Adipose tissue (tissue), 3 donors: ENCODE results near the gene DSCAM. TPM values are rescaled to one million over a fixed set of nuclear protein-coding genes. Genes with fewer than 3 reads are reported as not detected.

Experiments used
- H3K27ac ChIP-seq: one replicate; pipeline ENCODE4 v1.5.1; 2013; ENCODE audit warnings: low read depth, low read length
- WGBS, 3 donors: extraction: QIAGEN DNeasy Blood & Tissue Kit; methylation state at CpG; one replicate each; pipeline ENCODE4 v1.1.7; 2013; 5-methylcytosine and 5-hydroxymethylcytosine counted together
- polyA plus RNA-seq, 3 donors: library from polyadenylated mRNA; stranded (reverse); fragments of 200-250 nt; gene quantifications; one replicate each; pipeline ENCODE4 v1.2.3, GENCODE V29; 2013
- donor health status: healthy with polysubstance abuse.
- donor health status: Bipolar disorder and iron deficiency.
- donor health status: healthy.

Gene DSCAM
- polyA plus RNA-seq, 3 donors, result 0.08 TPM; not detected in 2

DNA sequence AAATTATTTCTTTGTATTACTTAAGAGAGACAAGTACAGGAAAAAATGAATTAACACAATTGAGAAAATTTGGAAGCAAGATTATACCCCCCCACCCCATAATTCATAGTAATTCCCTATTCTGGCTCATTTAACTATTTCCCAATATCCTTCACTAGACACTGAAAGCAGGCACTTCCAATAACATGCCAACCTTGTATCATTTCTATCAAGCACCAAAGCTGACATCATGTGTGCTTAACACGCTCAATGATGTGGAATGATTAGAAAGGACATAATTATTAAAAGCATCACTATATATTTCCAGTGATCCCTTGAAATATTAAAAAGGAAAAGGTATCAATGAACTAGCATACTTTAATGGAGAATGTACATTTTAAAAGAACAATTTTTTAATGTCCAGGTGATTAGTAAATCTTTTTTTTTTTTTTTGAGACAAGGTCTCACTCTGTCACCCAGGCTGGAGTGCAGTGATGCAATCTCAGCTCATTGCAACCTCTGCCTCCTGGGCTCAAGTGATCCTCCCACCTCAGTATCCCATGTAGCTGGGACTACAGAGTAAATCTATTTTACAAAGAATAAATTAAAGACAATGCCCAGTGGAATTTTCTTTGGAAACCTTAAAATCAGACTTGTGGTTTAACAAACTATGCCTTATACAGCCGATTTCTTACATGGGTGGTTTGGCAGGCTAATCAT is 443.9 kb downstream of the DSCAM start:
- no peak overlapping the region for H3K27ac ChIP-seq
- 80 to 90% (median 83%) methylated on average over 2 of the region's 2 CpGs for WGBS, 3 donors

- no peak overlapping the region for H3K27ac ChIP-seq
- 73 to 88% (median 87%) methylated on average over 7 of the region's 7 CpGs for WGBS, 3 donors
These were observed 451.2 kb downstream of the DSCAM start for GRCh38 chr21:40395732-40396131.

- H3K27ac ChIP-seq, result no peak overlapping the region
- WGBS, 3 donors, result 57 to 75% (median 71%) methylated on average over 5 of the region's 5 CpGs
These were observed 453.9 kb downstream of the DSCAM start for GRCh38 chr21:40393066-40393465.

DNA sequence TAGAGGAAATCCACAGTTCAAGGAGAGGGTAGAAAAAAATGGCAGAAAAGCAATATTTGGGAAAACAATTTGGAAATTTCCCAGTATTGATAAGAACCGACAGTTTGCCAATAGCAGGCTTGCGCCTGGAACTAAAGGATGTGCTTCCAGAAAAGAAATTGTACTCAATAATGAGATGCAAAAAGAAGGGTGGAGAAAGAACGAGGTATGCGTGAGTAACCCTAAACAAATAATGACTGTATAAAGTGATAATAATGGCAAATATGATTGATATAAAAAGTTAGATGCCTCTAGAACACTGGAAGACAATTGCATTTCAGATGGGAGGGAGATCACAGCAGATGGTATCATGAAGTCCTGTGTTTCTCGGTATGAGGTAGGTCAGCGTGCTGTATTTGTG is 458.9 kb downstream of the DSCAM start:
- WGBS, 3 donors, result 64 to 78% (median 76%) methylated on average over 6 of the region's 6 CpGs
- no peak overlapping the region for H3K27ac ChIP-seq

DNA sequence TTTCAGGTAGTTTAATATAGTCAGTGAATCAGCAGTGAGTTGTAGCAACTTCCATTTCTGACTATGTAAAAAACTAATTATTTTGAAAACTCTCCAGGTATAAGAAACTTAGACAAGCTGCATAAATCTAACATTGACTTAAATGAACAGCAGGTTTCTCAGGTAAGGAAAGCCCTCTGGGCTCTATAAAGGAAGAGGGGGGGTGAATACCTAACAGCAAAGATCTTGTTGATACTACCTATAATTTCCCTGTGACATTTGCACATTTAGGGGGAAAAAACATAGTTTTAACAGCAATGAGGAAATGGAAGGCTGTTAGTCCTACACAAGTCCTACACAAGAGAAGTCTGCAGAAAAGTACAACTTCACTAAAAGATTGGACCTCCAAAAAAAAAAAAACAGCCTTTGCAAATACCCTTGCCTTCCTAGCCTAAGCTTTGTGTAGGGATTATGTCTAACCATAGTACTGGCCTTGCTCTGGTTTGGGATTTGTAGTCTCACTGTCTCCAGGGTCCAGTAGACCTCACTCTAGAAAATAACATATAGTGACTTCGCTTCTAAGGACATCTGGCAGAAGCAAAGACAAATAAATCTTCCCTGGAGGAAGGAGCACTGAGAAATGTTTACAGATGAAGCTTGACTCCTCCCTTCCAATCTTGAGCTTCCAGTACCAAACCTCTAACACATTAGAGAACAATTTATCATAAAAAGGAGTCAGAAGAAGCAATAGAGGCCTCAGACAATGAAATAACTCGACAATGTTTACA is 459.8 kb downstream of the DSCAM start:
- WGBS, 3 donors, result 41 to 56% (median 53%) methylated on average over 2 of the region's 2 CpGs

DNA sequence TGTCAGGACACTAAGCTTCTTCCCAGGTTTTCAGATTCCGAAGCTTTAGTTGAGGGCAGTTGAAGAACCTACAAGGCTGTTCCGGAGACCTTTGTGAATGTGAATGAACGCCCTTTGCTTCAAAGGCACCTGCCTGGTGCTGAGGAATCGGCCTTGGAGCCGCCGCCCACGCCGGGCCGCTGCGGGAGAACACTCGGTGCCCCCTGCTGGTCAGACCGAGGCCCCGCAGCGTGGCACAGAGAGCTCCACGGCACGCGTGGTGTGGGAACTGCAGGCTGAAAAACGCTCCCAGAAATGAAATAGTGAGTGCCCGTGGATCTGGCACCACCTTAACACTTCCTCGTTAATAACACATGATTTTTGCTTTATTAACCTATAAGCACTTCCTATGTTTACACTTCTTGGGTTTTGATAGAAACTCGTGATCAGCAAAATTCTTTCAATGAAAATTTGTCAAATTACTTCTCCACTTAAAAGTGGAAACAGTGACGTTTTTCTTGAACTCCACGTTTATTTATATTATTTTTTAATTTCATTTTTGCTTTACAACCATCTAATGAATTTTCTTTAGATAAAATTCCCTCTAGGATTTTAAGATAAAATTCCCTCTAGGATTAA is 460.6 kb downstream of the DSCAM start:
- no peak overlapping the region for H3K27ac ChIP-seq
- 3 to 18% (median 7%) methylated on average over 23 of the region's 23 CpGs for WGBS, 3 donors

More for the DNA sequence above, 459.8 kb downstream of the DSCAM start:
- no peak overlapping the region for H3K27ac ChIP-seq

DNA sequence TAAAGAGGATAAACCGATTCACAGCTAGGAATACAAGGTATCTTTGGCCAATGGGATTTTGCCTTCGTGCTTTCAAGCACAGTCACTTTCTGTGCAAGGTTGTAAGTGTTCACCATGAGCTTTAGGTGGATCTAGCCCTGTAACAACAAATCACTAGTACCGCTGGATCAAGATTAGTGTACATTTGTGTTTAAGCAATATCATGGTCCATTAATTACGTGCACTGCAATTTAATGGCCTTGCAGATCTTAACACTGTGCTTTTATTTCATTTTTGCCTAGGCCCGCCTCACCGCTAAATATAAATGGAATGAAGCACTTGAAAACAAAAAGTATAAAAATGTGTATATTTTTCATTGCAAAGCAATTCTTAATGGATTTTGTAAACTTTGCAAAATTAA is 461.1 kb downstream of the DSCAM start:
- 85 to 92% (median 88%) methylated on average over 6 of the region's 6 CpGs for WGBS, 3 donors
- H3K27ac ChIP-seq, result no peak overlapping the region

DNA sequence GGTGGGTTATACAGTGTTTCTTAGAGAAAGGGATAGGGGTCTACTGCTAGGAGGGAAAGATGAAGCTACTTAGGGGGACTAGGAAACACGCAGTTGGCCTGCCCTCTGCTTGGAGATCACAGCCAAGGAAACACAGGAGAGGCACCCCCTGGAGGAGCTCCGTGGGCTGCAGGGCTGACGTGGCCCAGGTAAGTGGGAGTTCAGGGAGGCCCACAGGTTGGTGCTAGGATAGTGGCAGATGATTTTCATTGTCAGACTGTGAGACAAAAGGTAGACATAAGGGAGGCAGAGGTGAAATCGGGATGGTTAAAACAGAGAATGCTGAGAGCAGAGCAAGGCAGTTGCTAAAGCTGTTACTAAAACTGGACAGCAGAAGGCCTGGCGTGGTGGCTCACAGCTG is 463.0 kb downstream of the DSCAM start:
- WGBS, 3 donors, result 79 to 93% (median 91%) methylated on average over 5 of the region's 5 CpGs
- H3K27ac ChIP-seq, result no peak overlapping the region

DNA sequence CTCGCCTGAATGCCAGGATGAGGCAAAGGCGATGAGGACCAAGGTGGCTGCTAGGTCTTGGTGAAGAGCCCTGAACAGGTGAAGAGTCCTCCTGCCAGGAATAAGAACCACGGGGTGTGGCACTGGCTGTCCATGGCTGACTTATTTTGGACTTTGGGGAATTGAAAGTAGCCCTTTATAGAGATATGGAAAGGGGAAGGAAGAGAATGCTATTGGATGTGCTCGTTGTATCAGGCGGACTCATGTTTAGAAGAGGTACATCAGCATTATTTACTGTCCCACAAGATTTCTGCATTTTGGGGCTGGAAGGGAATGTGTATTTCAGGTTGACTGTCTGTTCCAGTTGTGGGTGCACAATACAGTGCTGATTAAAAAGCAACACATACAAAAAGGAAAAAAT is 465.8 kb downstream of the DSCAM start:
- no peak overlapping the region for H3K27ac ChIP-seq
- 80 to 82% (median 80%) methylated on average over 5 of the region's 5 CpGs for WGBS, 3 donors

DNA sequence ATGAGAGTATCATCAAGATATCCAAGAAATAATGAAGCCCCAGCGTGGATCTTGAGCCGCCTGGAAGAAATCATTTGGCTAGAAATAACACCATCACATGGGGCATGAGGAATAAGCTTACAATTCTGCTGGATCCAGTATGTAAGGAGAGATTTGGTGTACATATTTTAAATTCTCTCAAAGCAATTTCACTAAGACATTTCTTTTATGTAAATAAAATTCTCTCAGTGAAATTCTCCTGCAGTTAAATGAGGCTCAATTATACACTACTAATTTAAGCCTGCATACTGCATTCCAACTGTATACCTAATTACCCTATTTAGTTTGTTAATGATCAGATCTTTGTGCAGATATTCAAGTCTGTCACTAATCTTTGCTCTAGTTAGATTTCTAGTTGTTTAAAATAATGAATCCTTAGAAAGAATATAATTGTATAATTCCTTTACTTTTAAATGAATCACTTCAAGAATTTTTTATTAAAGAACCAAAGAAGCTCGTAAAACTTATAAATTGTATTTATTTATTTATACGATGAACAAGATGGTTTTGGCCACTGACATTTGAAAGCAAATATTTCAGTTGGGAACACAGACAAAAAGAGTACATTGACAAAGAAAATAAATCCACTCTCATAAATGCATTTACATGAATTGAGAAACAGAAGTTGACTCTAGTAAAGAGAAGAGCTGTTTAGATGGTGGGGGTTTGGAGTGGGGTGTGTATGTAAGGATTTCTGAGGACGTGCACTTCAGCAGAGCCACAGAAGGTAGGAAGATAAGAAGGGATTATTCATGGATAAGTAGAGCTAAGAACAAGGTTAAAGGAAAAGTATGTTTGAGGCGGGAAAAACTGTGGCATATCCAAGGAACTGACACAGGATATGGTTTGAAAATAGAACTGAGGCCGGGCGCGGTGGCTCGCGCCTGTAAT is 466.8 kb downstream of the DSCAM start:
- H3K27ac ChIP-seq, result no peak overlapping the region
- 81 to 90% (median 82%) methylated on average over 11 of the region's 11 CpGs for WGBS, 3 donors

DNA sequence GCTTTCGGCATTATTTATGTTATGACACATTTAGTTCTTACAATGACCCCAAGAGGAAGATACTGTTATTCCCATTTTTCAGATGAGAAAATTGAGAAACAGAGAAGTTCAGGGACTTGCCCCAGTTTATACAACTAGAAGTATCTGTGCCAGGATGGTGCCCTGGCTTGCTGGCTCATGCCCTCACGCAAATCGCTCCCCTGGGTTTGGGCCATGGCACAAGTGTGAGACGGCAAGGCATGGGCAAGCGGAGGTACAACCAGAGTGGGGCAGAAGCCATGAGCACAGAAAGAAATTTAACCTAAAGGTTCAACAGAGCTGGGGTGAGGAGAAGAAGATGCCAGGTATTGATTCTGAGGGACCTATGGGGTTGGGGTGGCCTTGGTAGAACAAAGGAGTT is 469.8 kb downstream of the DSCAM start:
- no peak overlapping the region for H3K27ac ChIP-seq
- WGBS, 3 donors, result 93 to 98% (median 93%) methylated on average over 5 of the region's 5 CpGs

DNA sequence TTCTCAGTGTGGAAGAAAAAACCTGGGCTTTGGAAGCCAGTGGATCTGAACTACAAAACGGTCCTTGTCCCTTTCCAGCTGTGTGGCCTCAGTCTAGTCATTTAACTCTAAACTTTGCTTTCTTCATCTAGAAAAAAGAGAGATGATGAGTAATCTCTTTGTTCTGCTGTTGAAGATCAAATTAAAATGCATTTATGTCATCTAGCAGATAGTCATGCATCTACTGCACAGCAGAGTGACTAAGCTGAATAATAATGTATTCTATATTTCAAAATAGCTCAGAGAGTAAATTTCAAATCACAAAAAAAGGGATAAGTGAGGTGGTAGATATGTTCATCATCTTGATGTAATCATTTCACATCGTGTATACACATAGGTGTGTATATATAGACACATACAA is 473.2 kb downstream of the DSCAM start:
- no peak overlapping the region for H3K27ac ChIP-seq
- WGBS, 3 donors, result 49 to 61% (median 57%) methylated on average over 2 of the region's 2 CpGs

DNA sequence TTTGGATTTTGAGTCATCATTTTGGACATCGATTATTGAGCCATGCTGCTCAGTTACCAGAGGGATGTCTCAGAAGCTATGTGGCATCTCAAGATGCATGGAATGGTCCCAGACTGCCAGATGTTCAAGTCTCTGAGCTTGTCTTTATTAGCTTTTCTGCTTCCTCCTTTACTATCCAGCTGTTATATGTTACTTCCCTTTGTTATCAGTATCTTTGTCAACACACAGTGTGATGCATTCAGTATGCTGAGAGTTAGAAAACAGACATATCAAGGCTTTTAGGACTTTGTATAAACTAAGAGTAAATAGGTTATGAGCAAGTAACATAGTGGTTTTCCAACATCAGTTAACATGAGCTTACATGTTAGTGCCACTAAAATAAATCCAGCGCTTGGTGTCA is 474.5 kb downstream of the DSCAM start:
- 68 to 78% (median 76%) methylated on average over 2 of the region's 2 CpGs for WGBS, 3 donors
- H3K27ac ChIP-seq, result no peak overlapping the region

DNA sequence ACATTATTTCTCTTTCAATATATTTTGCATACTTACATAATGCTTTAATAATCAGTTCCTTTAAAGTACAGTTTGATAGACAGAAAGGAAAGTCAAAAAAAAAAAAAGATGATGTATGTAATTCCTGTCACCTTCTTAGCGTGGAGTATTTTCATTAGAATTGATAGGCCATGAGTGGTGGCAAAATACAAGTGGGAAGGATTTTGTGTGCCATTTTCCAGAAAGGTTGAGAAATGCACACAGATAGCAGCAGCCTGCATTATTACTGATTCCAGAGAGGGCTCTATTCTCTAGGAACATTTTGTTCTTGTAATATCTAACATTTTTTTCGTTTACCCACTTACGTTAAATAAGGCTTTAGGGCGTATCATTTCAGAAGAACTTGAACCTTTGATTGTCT is 475.6 kb downstream of the DSCAM start:
- 63 to 79% (median 76%) methylated on average over 4 of the region's 4 CpGs for WGBS, 3 donors
- no peak overlapping the region for H3K27ac ChIP-seq

DNA sequence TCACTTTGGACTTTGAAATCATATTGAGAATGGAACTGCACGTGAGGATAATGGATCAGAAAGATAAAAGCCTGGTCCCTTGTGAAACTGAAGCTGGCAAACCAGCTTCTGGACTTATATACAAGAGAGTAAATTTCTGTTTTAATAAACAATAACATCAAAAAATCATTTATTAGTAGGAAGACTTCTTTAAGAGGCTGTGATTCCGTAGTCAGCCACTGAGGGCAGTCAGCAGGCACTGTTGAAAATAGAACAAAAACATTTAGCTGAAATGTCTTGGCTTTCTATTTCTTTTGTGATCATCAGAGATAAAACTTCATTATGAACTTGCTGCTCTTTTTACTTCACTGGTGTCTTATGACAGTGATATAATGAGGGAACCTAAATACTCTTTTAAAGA is 490.3 kb downstream of the DSCAM start:
- 39 to 72% (median 58%) methylated on average over 2 of the region's 2 CpGs for WGBS, 3 donors
- no peak overlapping the region for H3K27ac ChIP-seq

DNA sequence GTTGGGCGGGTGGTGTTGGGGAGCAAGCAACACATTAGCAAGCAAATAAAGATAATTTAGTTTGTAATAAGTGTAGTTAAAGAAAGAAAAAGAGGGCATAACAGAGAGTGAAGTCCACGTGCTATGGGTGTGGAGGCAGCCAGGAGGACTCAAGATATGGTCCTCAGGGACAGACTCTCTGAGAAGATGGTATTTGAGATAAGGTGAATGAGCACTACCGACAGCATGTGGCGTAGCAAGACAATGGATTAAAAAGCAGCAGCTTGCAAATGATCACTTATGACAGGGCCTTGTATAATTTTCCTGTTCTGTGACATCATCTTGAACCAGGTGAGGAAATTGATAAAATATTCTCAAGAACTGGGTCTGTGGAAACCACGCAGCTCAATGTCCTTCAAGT is 491.9 kb downstream of the DSCAM start:
- 74 to 83% (median 75%) methylated on average over 5 of the region's 5 CpGs for WGBS, 3 donors
- no peak overlapping the region for H3K27ac ChIP-seq

- no peak overlapping the region for H3K27ac ChIP-seq
- 47 to 54% (median 53%) methylated on average over 2 of the region's 2 CpGs for whole genome bisulfite sequencing, 3 donors
These were observed 496.0 kb downstream of the DSCAM start for GRCh38 chr21:40351006-40351405.

DNA sequence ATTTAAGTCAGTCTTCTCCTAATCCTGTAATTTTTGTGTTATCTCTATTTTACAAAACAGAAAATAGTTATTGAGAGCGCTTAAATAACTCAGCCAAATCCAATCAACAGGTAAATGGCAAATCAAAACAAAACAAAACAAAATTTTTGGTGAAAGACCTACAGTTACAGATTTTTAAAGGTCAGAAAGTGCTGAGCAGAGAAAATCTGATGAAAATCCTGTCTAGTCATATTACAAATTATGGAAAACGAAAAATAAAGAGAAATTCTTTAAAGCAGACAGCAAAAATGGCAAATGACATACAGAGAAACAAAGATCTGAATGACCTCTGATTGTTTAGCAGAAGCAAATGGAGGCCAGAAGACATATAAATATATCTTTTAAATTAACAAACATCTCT is 497.4 kb downstream of the DSCAM start:
- H3K27ac ChIP-seq, result no peak overlapping the region
- WGBS, 3 donors, result 62 to 72% (median 69%) methylated on average over 2 of the region's 2 CpGs
